Measurements from ENCODE around the gene PINLYP.

DNA sequence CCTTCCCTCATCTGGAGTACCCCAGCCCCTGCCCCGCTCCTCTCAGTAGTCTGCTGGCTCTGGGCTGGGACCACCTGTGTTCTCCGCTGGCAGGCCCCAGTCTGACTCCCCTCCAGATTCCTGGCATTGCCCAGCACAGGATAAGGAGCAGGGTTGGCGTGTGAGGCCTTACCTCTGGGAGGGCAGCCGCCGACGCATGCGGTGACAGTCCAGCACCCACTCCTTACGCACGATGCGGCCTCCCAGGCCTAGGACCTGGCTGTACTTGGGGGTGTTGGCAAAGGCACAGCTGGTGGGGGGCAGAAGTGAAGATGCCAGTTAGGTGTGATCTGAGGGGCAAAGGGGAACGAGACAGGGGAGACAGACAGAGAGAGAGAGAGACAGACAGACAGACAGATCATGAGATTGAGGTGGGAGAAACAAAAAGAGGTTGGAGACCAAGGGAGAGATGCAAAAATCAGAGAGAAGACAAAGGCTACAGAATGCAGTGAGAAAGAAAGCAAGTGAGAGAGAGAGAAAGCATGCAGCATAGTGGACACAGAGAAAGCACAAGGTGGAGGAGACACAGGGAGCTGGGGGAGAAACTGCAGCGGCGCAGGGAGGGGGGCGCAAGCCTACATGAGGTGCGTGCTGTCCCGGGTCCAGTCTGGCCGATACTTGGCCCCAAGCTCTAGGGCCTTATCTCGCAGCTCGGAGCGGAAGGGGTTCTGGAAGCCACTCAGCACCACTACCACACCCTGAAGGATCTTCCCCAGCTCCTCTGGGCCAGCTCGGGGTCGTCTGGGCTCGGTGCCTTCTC, 24.0 kb upstream of the PINLYP start:
- TF ChIP-seq CTCF (conservative IDR thresholded peaks at IDR 0.05 in 1 of 2, IDR thresholded peaks at IDR 0.05 in 1 of 2; ENCODE audit: low read depth in 1 of 2, low read length in 2 of 2): no peak
- no peak for TF ChIP-seq EZH2 (IDR thresholded peaks at IDR 0.05; ENCODE audit: low read length, missing control alignments)
